Activated T-helper 1 cell treated with anti-CD3 and anti-CD28 coated beads, Interleukin-12 subunit alpha, Interleukin-12 subunit beta, Interleukin-2, Interleukin-4 antibody, amounts not matched to agents 30 ng/mL and 10 ng/mL and 1 ng/mL, durations not matched to agents 14 hours and 24 hours and 36 hours (primary cell): ENCODE data around the gene CLK1. TPM values are rescaled to one million over a fixed set of nuclear protein-coding genes. Genes with fewer than 3 reads are reported as not detected.

ENCODE experiments used
- DNase-seq: peaks from one replicate; pipeline ENCODE4 v3.0.0; 2021; ENCODE audit warnings: low spot score
- H3K27ac Mint-ChIP-seq: one replicate; pipeline ENCODE4 v1.8.0; 2021; ENCODE audit warnings: mild to moderate bottlenecking, mixed read lengths
- H3K27me3 Mint-ChIP-seq: one replicate; pipeline ENCODE4 v1.8.0; 2022; ENCODE audit warnings: mild to moderate bottlenecking, moderate library complexity, mixed read lengths; ENCODE audit not compliant: insufficient read depth
- H3K36me3 Mint-ChIP-seq: one replicate; pipeline ENCODE4 v1.8.0; 2021; ENCODE audit warnings: low read depth, mixed read lengths
- H3K4me1 Mint-ChIP-seq: one replicate; pipeline ENCODE4 v1.8.0; 2021; ENCODE audit warnings: low read depth, mixed read lengths
- H3K4me3 Mint-ChIP-seq: one replicate; pipeline ENCODE4 v1.8.0; 2021; ENCODE audit warnings: mild to moderate bottlenecking, moderate library complexity, mixed read lengths
- H3K9me3 Mint-ChIP-seq: one replicate; pipeline ENCODE4 v1.8.0; 2021; ENCODE audit warnings: mixed read lengths
- intact Hi-C: fragments of 100-400 bp; cut with micrococcal nuclease; formaldehyde crosslinking; loops from one replicate; pipeline ENCODE4 v1.15.1; 2024
- total RNA-seq: library from RNA; stranded (reverse); gene quantifications from 2 replicates; pipeline ENCODE4 v1.2.3, GENCODE V29; 2022

CLK1 gene
- total RNA-seq, 1 donor from 2014 or later, result 91.7 TPM

- H3K36me3 Mint-ChIP-seq, result peaks cover 58% of the 10 kb centered on the region
- peaks cover 78% of the 10 kb centered on the region for H3K4me1 Mint-ChIP-seq
- H3K27me3 Mint-ChIP-seq, result no peaks in the 10 kb centered on the region
- DNase-seq, result no peak
- H3K4me3 Mint-ChIP-seq, result peak overlapping the region; percentile 82
- H3K9me3 Mint-ChIP-seq, result no peaks in the 10 kb centered on the region
- intact Hi-C loops, result loop anchor here (1.0 to 5.0 kb wide), 10 partner anchors 48 to 1218 kb away; partner anchors contain the start of genes CASP8, FZD7, KCTD18 and MAIP1
- H3K27ac Mint-ChIP-seq, result peak overlapping the region; percentile 81
Measured at GRCh38 chr2:200814276-200814815, 50.1 kb downstream of the CLK1 start.

GRCh38 chr2:200812122-200813022 lies 52.1 kb downstream of the CLK1 start:
- H3K9me3 Mint-ChIP-seq, result no peaks in the 10 kb centered on the region
- intact Hi-C loops, result loop anchor here (2.0 to 5.0 kb wide), 8 partner anchors 300 to 1220 kb away; partner anchors contain the start of genes CASP8, FZD7, KCTD18 and MAIP1
- H3K4me1 Mint-ChIP-seq, result peaks cover 64% of the 10 kb centered on the region
- H3K4me3 Mint-ChIP-seq, result peak overlapping the region; percentile 100
- peak; percentile 66 for DNase-seq
- peak overlapping the region; percentile 99 for H3K27ac Mint-ChIP-seq
- H3K36me3 Mint-ChIP-seq, result peaks cover 42% of the 10 kb centered on the region
- no peaks in the 10 kb centered on the region for H3K27me3 Mint-ChIP-seq

GRCh38 chr2:200811333-200812121 lies 52.9 kb downstream of the CLK1 start, which contains the start of gene BZW1:
Gene BZW1, plus strand, starts transcription at chr2:200811910. Its CDS starts 1,308 bp downstream, at chr2:200813218.
- intact Hi-C loops, result loop anchor here (1.0 to 5.0 kb wide), 18 partner anchors 46 to 1427 kb away; partner anchors contain the start of genes C2orf69, CASP8, FZD7 and HYCC2
- Mint-ChIP-seq H3K27me3 (no peaks in the 10 kb centered on the region), H3K36me3 (peaks cover 35% of the 10 kb centered on the region), H3K9me3 (no peaks in the 10 kb centered on the region), H3K4me1 (peaks cover 58% of the 10 kb centered on the region), H3K4me3 (peak within 1 kb of the TSS; percentile 100), H3K27ac (peak within 1 kb of the TSS; percentile 99)
- DNase-seq, result peak; percentile 96

GRCh38 chr2:200810998-200811332 lies 53.5 kb downstream of the CLK1 start:
- intact Hi-C loops, result loop anchor here (1.0 to 5.0 kb wide), 16 partner anchors 46 to 1428 kb away; partner anchors contain the start of genes C2orf69, CASP8, FZD7 and HYCC2
- H3K4me3 Mint-ChIP-seq, result peak overlapping the region; percentile 93
- H3K36me3 Mint-ChIP-seq, result peaks cover 30% of the 10 kb centered on the region
- H3K27ac Mint-ChIP-seq, result peak overlapping the region; percentile 79
- no peak for DNase-seq
- no peaks in the 10 kb centered on the region for H3K27me3 Mint-ChIP-seq
- peaks cover 53% of the 10 kb centered on the region for H3K4me1 Mint-ChIP-seq
- no peaks in the 10 kb centered on the region for H3K9me3 Mint-ChIP-seq

GRCh38 chr2:200810252-200810997 lies 54.0 kb downstream of the CLK1 start:
- H3K9me3 Mint-ChIP-seq, result no peaks in the 10 kb centered on the region
- no peak for DNase-seq
- peak overlapping the region; percentile 79 for H3K27ac Mint-ChIP-seq
- H3K36me3 Mint-ChIP-seq, result peaks cover 24% of the 10 kb centered on the region
- H3K4me3 Mint-ChIP-seq, result peak overlapping the region; percentile 93
- intact Hi-C loops, result loop anchor here (2.0 to 5.0 kb wide), 8 partner anchors 232 to 1428 kb away; partner anchors contain the start of genes CASP8, FZD7, KCTD18 and MAIP1
- peaks cover 2% of the 10 kb centered on the region for H3K27me3 Mint-ChIP-seq
- peaks cover 47% of the 10 kb centered on the region for H3K4me1 Mint-ChIP-seq

GRCh38 chr2:200809506-200810251 lies 54.8 kb downstream of the CLK1 start:
- peaks cover 2% of the 10 kb centered on the region for H3K27me3 Mint-ChIP-seq
- peak overlapping the region; percentile 93 for H3K4me3 Mint-ChIP-seq
- peak overlapping the region; percentile 38 for H3K27ac Mint-ChIP-seq
- H3K36me3 Mint-ChIP-seq, result peaks cover 17% of the 10 kb centered on the region
- H3K9me3 Mint-ChIP-seq, result no peaks in the 10 kb centered on the region
- intact Hi-C loops, result loop anchor here (2.0 to 5.0 kb wide), 8 partner anchors 231 to 1429 kb away; partner anchors contain the start of genes CASP8, FZD7, KCTD18 and MAIP1
- H3K4me1 Mint-ChIP-seq, result peaks cover 40% of the 10 kb centered on the region
- DNase-seq, result no peak

Other genes with a start within 250 kb of the CLK1 start
- 446 and 447 TPM in 2 replicates for gene BZW1, start 52.7 kb downstream of the CLK1 start, total RNA-seq
- 44.2 TPM in 2 replicates for gene PPIL3, start 24.4 kb upstream of the CLK1 start, total RNA-seq
- 26.6 and 27.3 TPM in 2 replicates for gene NIF3L1, start 24.7 kb upstream of the CLK1 start, total RNA-seq
- 63.1 and 63.3 TPM in 2 replicates for gene ORC2, start 99.0 kb upstream of the CLK1 start, total RNA-seq
- gene HYCC2, start 207.0 kb upstream of the CLK1 start, total RNA-seq, result 26.1 and 29.4 TPM in 2 replicates
- 105 and 121 TPM in 2 replicates for gene NDUFB3, start 207.3 kb upstream of the CLK1 start, total RNA-seq